Skeletal muscle satellite cell (primary cell): Measurements from ENCODE around the gene FAM169A.
A peak's percentile ranks its signal among the peaks of the same experiment; 100 is the strongest.
"Not testable (repeated sequence)": the region's sequence is repeated elsewhere in the genome, so short reads cannot be mapped to it uniquely, and the experiment has no call there.

Source experiments
- H3K27me3 ChIP-seq: 2 replicates; pipeline ENCODE4 v1.7.0; 2013; ENCODE audit warnings: low read length; ENCODE audit not compliant: control insufficient read depth, insufficient read depth
- H3K36me3 ChIP-seq: 2 replicates; pipeline ENCODE4 v1.7.0; 2013; ENCODE audit warnings: mild to moderate bottlenecking, control low read depth, low read length; ENCODE audit not compliant: insufficient read depth
- H3K4me1 ChIP-seq: 2 replicates; pipeline ENCODE4 v1.7.0; 2013; ENCODE audit warnings: low read length; ENCODE audit not compliant: control insufficient read depth, insufficient read depth
- H3K4me2 ChIP-seq: 2 replicates; pipeline ENCODE4 v1.7.0; 2013; ENCODE audit warnings: mild to moderate bottlenecking, low read length
- H3K4me3 ChIP-seq: 2 replicates; pipeline ENCODE4 v1.7.0; 2013; ENCODE audit warnings: low read length
- H3K9ac ChIP-seq: 2 replicates; pipeline ENCODE4 v1.7.0; 2013; ENCODE audit warnings: mild to moderate bottlenecking, low read depth, low read length, moderate library complexity
- H3K9me3 ChIP-seq: replicated peaks from 2 replicates; pipeline ENCODE4 v1.7.0; 2013; ENCODE audit warnings: mild to moderate bottlenecking, control low read depth, low read length

The FAM169A gene

GRCh38 chr5:74889523-74890105 is 23.4 kb upstream of the FAM169A start:
- Histone ChIP-seq H3K27me3 (peaks cover 2% of the 10 kb centered on the region), H3K4me1 (no peaks in the 10 kb centered on the region), H3K9me3 (no peaks in the 10 kb centered on the region), H3K36me3 (no peaks in the 10 kb centered on the region), H3K9ac (no peak overlapping the region), H3K4me2 (no peak overlapping the region), H3K4me3 (no peak overlapping the region)

GRCh38 chr5:74888117-74888516 is 21.9 kb upstream of the FAM169A start:
- Histone ChIP-seq H3K4me2 (no peak overlapping the region), H3K9ac (no peak overlapping the region), H3K4me3 (no peak overlapping the region), H3K27me3 (peaks cover 2% of the 10 kb centered on the region), H3K9me3 (no peaks in the 10 kb centered on the region), H3K36me3 (no peaks in the 10 kb centered on the region), H3K4me1 (no peaks in the 10 kb centered on the region)

DNA sequence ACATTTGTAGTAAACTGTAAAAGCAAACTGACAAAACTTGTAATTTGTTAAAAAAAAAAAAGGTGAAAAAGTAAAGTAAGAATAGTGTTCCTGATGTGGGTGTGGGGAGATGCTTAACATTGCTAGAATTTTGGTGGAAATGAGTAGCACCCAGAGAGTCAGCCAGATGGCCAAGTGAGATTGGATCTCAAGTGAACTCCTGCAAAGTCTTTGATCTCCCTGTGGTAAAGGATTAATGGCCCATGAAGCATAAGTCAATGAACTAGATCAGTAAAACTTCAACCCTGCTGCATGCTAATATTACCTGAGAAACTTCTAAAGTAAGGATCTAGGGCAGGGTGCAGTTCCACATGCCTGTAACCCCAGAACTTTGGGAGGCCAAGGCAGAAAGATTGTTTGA is 19.0 kb upstream of the FAM169A start:
- H3K4me3 ChIP-seq = no peak overlapping the region
- no peak overlapping the region for H3K4me2 ChIP-seq
- no peak overlapping the region for H3K9ac ChIP-seq
- no peaks in the 10 kb centered on the region for H3K36me3 ChIP-seq
- H3K27me3 ChIP-seq = peaks cover 2% of the 10 kb centered on the region
- H3K9me3 ChIP-seq = no peaks in the 10 kb centered on the region
- H3K4me1 ChIP-seq = no peaks in the 10 kb centered on the region

- not testable (repeated sequence) for H3K9ac ChIP-seq, H3K4me3 ChIP-seq, H3K4me1 ChIP-seq, H3K9me3 ChIP-seq, H3K27me3 ChIP-seq, H3K4me2 ChIP-seq, H3K36me3 ChIP-seq
Observed at GRCh38 chr5:74882379-74883134, 16.4 kb upstream of the FAM169A start.

DNA sequence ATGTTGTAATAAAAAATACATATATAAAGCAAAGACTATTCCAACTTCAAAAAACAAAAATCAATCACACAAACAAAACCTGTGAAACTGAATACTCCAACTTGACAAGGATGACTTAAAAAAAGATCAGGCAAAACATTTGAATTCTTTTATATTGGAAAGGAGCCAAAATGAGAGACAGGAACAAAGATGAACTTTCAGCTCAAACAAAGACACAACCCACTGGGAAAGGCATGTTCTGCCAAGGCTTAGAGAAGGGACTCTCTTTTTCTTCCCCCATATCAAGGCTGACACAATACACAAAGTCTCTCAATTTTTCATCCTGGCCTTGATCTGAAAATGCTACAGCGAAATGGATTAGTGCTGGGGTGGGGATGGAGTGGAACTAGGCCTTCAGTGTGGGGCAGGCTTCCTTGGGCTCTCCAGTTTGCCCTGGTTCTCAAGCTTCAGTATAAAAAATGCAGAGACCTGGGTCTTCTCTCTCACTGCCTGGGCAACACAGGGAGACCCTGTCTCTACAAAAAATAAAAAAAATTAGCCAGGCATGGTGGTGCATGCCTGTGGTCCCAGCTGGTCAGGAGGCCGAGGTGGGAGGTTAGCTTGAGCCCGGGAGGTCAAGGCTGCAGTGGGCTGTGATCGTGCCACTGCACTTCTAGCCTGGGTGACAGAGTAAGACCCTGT is 11.6 kb upstream of the FAM169A start:
- H3K27me3 ChIP-seq = no peaks in the 10 kb centered on the region
- H3K4me2 ChIP-seq = no peak overlapping the region
- H3K36me3 ChIP-seq = no peaks in the 10 kb centered on the region
- H3K4me1 ChIP-seq = no peaks in the 10 kb centered on the region
- H3K9me3 ChIP-seq = no peaks in the 10 kb centered on the region
- H3K9ac ChIP-seq = no peak overlapping the region
- H3K4me3 ChIP-seq = no peak overlapping the region

- Histone ChIP-seq H3K36me3 (no peaks in the 10 kb centered on the region), H3K9ac (no peak overlapping the region), H3K4me2 (no peak overlapping the region), H3K4me3 (no peak overlapping the region), H3K4me1 (no peaks in the 10 kb centered on the region), H3K9me3 (no peaks in the 10 kb centered on the region), H3K27me3 (no peaks in the 10 kb centered on the region)
Observed at GRCh38 chr5:74875994-74876791, 10.0 kb upstream of the FAM169A start.

DNA sequence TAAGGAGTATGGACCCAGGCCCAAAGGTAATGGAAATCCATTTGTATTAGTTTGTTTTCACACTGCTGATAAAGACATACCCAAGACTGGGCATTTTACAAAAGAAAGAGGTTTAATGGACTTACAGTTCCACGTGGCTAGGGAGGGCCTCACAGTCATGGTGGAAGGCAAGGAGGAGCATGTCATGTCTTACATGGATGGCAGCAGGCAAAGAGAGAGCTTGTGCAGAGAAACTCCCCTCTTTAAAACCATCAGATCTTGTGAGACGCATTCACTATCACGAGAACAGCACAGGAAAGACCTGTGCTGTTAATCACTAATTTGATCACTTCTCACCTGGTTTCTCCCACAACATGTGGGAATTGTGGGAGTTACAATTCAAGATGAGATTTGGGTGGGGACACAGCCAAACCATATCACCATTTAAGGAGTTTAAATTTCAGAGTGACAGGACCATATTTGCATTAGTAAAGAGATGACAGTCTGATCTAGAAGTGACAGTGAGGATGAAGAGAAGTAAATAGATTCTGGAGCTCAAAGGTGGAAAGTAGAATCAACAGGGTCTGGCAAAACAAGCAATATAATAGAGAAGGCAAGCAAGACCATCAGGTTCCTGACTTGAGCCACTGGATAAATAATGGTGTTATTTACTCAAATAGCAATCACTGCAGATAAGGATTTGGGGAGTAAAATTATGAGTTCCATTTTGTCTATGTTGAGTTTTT is 7.5 kb upstream of the FAM169A start:
- Histone ChIP-seq H3K36me3 (no peaks in the 10 kb centered on the region), H3K4me3 (no peak overlapping the region), H3K9ac (no peak overlapping the region), H3K27me3 (no peaks in the 10 kb centered on the region), H3K4me2 (no peak overlapping the region), H3K4me1 (no peaks in the 10 kb centered on the region), H3K9me3 (no peaks in the 10 kb centered on the region)

GRCh38 chr5:74870299-74871067 is 4.3 kb upstream of the FAM169A start:
- no peak overlapping the region for H3K4me3 ChIP-seq
- H3K4me2 ChIP-seq = no peak overlapping the region
- peaks cover 6% of the 10 kb centered on the region for H3K27me3 ChIP-seq
- no peaks in the 10 kb centered on the region for H3K4me1 ChIP-seq
- no peak overlapping the region for H3K9ac ChIP-seq
- H3K36me3 ChIP-seq = no peaks in the 10 kb centered on the region
- no peaks in the 10 kb centered on the region for H3K9me3 ChIP-seq

DNA sequence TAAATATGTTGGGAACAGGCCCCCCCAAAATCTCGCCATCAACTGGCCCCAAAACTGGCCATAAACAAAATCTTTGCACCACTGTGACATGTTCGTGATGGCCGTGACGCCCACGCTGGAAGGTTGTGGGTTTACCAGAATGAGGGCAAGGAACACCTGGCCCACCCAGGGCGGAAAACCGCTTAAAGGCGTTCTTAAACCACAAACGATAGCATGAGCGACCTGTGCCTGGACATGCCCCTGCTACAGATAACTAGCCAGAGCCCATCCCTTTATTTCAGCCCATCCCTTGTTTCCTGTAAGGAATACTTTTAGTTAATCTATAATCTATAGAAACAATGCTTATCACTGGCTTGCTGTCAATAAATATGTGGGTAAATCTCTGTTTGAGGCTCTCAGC is 3.2 kb upstream of the FAM169A start:
- not testable (repeated sequence) for H3K4me3 ChIP-seq, H3K4me1 ChIP-seq, H3K9ac ChIP-seq, H3K36me3 ChIP-seq, H3K4me2 ChIP-seq, H3K9me3 ChIP-seq
- H3K27me3 ChIP-seq = peaks cover 14% of the 10 kb centered on the region

DNA sequence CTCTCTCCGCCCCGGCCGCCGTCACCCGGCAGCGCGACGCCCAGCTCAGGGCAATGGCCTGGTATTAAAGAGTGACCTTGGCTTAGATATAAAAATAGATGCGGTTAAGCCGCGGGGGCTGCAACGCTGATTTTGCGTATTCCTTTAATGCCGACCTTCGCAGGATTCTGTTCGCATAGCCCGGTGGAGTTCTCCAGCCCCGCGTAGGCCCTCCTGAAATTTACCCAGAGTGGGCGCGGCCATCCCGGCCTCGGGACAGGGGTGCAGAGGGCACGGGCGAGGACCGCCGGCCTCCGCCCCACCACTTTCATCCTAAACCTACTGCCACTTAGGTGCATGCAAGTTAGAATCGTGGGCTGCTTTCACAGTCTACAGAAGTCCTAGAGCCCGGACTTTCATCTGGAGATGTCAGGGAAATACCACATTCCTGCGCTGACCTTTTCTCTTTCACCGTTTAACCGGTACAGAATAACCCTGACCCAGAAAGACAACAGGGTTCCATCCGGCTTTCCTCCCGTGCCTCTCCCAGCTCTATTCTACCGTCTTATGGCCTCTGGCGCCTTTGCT is 492 bp upstream of the FAM169A start:
- H3K4me3 ChIP-seq = peak overlapping the region; percentile 80

More for the DNA sequence above, 492 bp upstream of the FAM169A start:
- peak overlapping the region; percentile 95 for H3K4me2 ChIP-seq
- peaks cover 18% of the 10 kb centered on the region for H3K27me3 ChIP-seq
- H3K9ac ChIP-seq = peak overlapping the region; percentile 84
- no peaks in the 10 kb centered on the region for H3K4me1 ChIP-seq
- H3K36me3 ChIP-seq = no peaks in the 10 kb centered on the region
- H3K9me3 ChIP-seq = no peaks in the 10 kb centered on the region
